ENCODE data around the gene TMEM203. TPM values are rescaled to one million over a fixed set of nuclear protein-coding genes. Genes with fewer than 3 reads are reported as not detected.

Gene TMEM203
- total RNA-seq, 1 experiment from 2014 or later = 35.5 TPM

DNA sequence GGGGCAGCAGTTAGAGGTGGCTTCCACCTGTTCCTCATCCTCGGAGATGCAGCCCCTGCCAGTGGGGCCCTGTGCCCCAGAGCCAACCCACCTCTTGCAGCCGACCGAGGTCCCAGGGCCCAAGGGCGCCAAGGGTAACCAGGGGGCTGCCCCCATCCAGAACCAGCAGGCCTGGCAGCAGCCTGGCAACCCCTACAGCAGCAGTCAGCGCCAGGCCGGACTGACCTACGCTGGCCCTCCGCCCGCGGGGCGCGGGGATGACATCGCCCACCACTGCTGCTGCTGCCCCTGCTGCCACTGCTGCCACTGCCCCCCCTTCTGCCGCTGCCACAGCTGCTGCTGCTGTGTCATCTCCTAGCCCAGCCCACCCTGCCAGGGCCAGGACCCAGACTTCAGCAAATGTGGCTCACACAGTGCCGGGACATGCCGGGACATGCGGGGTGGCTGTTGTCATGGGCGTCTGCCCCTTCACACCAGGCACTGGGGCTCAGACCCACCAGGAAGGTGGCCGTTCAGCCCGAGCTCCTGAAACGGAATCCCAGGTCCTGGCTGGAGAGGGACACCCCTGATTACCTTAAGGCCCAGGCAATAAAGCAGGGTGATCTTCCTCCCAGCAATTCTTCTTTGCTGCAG is 20.4 kb upstream of the TMEM203 start:
- H3K9ac ChIP-seq (ENCODE audit: extremely low read depth, insufficient read length, low read length) = no peak overlapping the region

More for the DNA sequence above, 20.4 kb upstream of the TMEM203 start:
- no peak overlapping the region for H2BK12ac ChIP-seq (ENCODE audit: insufficient read length, low read depth, low read length)
- H4K91ac ChIP-seq (ENCODE audit: insufficient read length, low read depth, low read length) = no peak overlapping the region
- H2BK20ac ChIP-seq (ENCODE audit: low read depth, low read length, poor library complexity, severe bottlenecking) = no peak overlapping the region
- no peak overlapping the region for H3K27ac Mint-ChIP-seq
- H4K8ac ChIP-seq (replicated peaks; ENCODE audit: insufficient read length, low read depth, low read length) = no peak overlapping the region
- WGBS (ENCODE audit: extremely low coverage, insufficient read length, low lambda C conversion rate) = no CpG with 5 or more reads among the region's 21 CpGs
- H3K4me2 ChIP-seq (ENCODE audit: insufficient read depth, insufficient read length, low read length) = no peak overlapping the region
- no peaks in the 10 kb centered on the region for H3K9me3 ChIP-seq (ENCODE audit: control insufficient read depth, low read depth, low read length)
- no peak overlapping the region for H2AK5ac ChIP-seq (ENCODE audit: insufficient read length, low read length)
- no peak overlapping the region for H2AFZ ChIP-seq (ENCODE audit: low read length)
- H2BK5ac ChIP-seq (ENCODE audit: insufficient read length, low read length) = no peak overlapping the region
- no peak overlapping the region for H3K27ac ChIP-seq (ENCODE audit: insufficient read length, low read depth, low read length)
- peaks cover 2 to 5% of the 10 kb centered on the region in 2 experiments for H3K4me1 Mint-ChIP-seq
- H3K56ac ChIP-seq (ENCODE audit: insufficient read length, low read depth, low read length) = no peak overlapping the region
- H3K79me1 ChIP-seq (ENCODE audit: insufficient read depth, low read depth, low read length, poor library complexity, severe bottlenecking) = no peaks in the 10 kb centered on the region
- H3K27me3 Mint-ChIP-seq (ENCODE audit: low read depth) = no peaks in the 10 kb centered on the region; the same call in 1 of the 2 replicates
- H3K4ac ChIP-seq (ENCODE audit: low read depth, low read length) = no peak overlapping the region
- peaks cover 18% of the 10 kb centered on the region for H3K23me2 ChIP-seq (ENCODE audit: insufficient read length, low read depth, low read length, poor library complexity, severe bottlenecking)
- H3K23ac ChIP-seq (ENCODE audit: insufficient read length, low read depth, low read length) = no peak overlapping the region
- no peak overlapping the region for H3K4me3 Mint-ChIP-seq
- no peak overlapping the region for H3T11ph ChIP-seq (ENCODE audit: low read length)
- DNase-seq = no peak
- H2BK120ac ChIP-seq (ENCODE audit: low read depth, low read length, poor library complexity, severe bottlenecking) = no peak overlapping the region
- no peaks in the 10 kb centered on the region for H3K36me3 Mint-ChIP-seq (ENCODE audit: insufficient read depth in 1 of 3, low read depth in 3 of 3)
- no peak overlapping the region for H3K14ac ChIP-seq (ENCODE audit: insufficient read depth, low read length)
- no peak overlapping the region for H3K18ac ChIP-seq (ENCODE audit: insufficient read length, low read depth, low read length)
- no peaks in the 10 kb centered on the region for H3K79me2 ChIP-seq (ENCODE audit: insufficient read depth, low read length)
- H2BK15ac ChIP-seq (ENCODE audit: low read depth, low read length) = no peak overlapping the region
- no peaks in the 10 kb centered on the region for H3K4me1 ChIP-seq (ENCODE audit: insufficient read depth, low read length)
- H4K5ac ChIP-seq (ENCODE audit: insufficient read length, low read depth, low read length) = no peak overlapping the region
- no peaks in the 10 kb centered on the region for H3K27me3 ChIP-seq (ENCODE audit: insufficient read depth, low read length)
- H4K20me1 ChIP-seq (ENCODE audit: control insufficient read depth, insufficient read depth, insufficient read length) = no peaks in the 10 kb centered on the region
- TF ChIP-seq, protein P1, sequence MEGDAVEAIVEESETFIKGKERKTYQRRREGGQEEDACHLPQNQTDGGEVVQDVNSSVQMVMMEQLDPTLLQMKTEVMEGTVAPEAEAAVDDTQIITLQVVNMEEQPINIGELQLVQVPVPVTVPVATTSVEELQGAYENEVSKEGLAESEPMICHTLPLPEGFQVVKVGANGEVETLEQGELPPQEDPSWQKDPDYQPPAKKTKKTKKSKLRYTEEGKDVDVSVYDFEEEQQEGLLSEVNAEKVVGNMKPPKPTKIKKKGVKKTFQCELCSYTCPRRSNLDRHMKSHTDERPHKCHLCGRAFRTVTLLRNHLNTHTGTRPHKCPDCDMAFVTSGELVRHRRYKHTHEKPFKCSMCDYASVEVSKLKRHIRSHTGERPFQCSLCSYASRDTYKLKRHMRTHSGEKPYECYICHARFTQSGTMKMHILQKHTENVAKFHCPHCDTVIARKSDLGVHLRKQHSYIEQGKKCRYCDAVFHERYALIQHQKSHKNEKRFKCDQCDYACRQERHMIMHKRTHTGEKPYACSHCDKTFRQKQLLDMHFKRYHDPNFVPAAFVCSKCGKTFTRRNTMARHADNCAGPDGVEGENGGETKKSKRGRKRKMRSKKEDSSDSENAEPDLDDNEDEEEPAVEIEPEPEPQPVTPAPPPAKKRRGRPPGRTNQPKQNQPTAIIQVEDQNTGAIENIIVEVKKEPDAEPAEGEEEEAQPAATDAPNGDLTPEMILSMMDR (conservative IDR thresholded peaks at IDR 0.05) = no peak
- no peaks in the 10 kb centered on the region for H3K9me3 Mint-ChIP-seq
